Progenitor cell of endocrine pancreas (in vitro differentiated cells): ENCODE results near the gene SOX5. TPM values are rescaled to one million over a fixed set of nuclear protein-coding genes. Genes with fewer than 3 reads are reported as not detected.
"Not testable (repeated sequence)": the region's sequence is repeated elsewhere in the genome, so short reads cannot be mapped to it uniquely, and the experiment has no call there.

Experiments
- DNase-seq: peaks from one replicate; pipeline ENCODE4 v3.0.0; 2021; ENCODE audit warnings: low spot score; ENCODE audit not compliant: unreplicated experiment
- H3K27ac Mint-ChIP-seq: 2 replicates; pipeline ENCODE4 v1.8.0; 2021; ENCODE audit warnings: mild to moderate bottlenecking, moderate library complexity, mixed read lengths
- H3K27me3 Mint-ChIP-seq: 2 replicates; pipeline ENCODE4 v1.8.0; 2021; ENCODE audit warnings: mixed read lengths
- H3K36me3 Mint-ChIP-seq: 2 replicates; pipeline ENCODE4 v1.8.0; 2022; ENCODE audit warnings: mixed read lengths; ENCODE audit not compliant: insufficient read depth
- H3K4me1 Mint-ChIP-seq: 2 replicates; pipeline ENCODE4 v1.8.0; 2021; ENCODE audit warnings: low read depth, mixed read lengths
- H3K4me3 Mint-ChIP-seq: 2 replicates; pipeline ENCODE4 v1.8.0; 2021; ENCODE audit warnings: low read depth, mild to moderate bottlenecking, moderate library complexity, mixed read lengths
- H3K9me3 Mint-ChIP-seq: 2 replicates; pipeline ENCODE4 v1.8.0; 2021; ENCODE audit warnings: low read depth, mixed read lengths
- total RNA-seq: library from RNA; stranded (reverse); gene quantifications from 2 replicates; pipeline ENCODE4 v1.2.1, GENCODE V29; 2021
- TF ChIP-seq, protein P1 (sequence below): fragments of 200-600 bp; sonication (generic); IDR thresholded peaks from one replicate; pipeline ENCODE4 v1.5.0; 2021; ENCODE audit warnings: antibody characterized with exemption, mild to moderate bottlenecking; ENCODE audit not compliant: unreplicated experiment

SOX5 gene
- total RNA-seq, 1 donor from 2014 or later, result 56.9 TPM

DNA sequence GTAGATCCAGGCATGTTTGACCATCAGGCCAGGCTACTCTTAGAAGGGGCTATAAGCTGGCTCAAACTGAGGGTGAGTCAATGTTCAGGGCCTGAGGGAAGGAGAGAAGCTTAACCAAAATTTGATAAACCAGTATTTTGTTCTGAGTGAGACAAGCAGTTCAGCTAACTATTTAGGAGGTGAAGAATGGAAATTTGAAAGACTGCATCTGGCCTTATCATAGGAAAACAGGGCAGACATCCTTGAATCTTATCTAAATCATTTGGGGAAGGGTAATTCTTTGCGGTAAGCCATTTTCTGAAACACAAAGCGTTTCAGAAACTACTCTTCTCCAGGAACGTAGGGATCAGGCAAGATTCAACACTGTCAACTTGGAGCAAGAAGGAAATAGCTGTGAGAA, 447.2 kb downstream of the SOX5 start:
- no peak overlapping the region for H3K27ac Mint-ChIP-seq
- peaks cover 6% of the 10 kb centered on the region for H3K4me1 Mint-ChIP-seq
- peaks cover 15% of the 10 kb centered on the region for H3K9me3 Mint-ChIP-seq
- H3K4me3 Mint-ChIP-seq, result no peak overlapping the region
- TF ChIP-seq, protein P1, sequence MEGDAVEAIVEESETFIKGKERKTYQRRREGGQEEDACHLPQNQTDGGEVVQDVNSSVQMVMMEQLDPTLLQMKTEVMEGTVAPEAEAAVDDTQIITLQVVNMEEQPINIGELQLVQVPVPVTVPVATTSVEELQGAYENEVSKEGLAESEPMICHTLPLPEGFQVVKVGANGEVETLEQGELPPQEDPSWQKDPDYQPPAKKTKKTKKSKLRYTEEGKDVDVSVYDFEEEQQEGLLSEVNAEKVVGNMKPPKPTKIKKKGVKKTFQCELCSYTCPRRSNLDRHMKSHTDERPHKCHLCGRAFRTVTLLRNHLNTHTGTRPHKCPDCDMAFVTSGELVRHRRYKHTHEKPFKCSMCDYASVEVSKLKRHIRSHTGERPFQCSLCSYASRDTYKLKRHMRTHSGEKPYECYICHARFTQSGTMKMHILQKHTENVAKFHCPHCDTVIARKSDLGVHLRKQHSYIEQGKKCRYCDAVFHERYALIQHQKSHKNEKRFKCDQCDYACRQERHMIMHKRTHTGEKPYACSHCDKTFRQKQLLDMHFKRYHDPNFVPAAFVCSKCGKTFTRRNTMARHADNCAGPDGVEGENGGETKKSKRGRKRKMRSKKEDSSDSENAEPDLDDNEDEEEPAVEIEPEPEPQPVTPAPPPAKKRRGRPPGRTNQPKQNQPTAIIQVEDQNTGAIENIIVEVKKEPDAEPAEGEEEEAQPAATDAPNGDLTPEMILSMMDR, result no peak
- no peaks in the 10 kb centered on the region for H3K36me3 Mint-ChIP-seq
- DNase-seq, result no peak
- H3K27me3 Mint-ChIP-seq, result no peaks in the 10 kb centered on the region

DNA sequence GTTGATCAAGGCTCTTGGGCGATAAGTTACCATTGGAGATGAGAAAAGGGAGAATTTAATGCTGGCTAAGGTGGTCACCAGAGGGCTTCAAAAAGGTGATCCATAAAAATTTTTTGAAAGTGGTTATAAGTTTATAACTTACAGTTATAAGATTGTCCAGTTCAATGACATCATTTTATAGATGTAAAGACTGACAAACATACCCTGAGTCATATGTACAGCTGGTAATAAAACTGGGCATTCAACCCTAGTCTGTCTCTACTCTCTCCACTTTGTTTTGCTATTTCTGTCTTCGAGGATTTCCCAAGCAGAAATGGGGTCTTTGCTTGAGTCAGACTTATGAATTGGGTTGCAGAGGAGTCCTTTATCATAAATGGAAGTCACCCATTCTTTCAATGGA, 454.0 kb downstream of the SOX5 start:
- H3K27ac Mint-ChIP-seq, result no peak overlapping the region
- no peaks in the 10 kb centered on the region for H3K27me3 Mint-ChIP-seq
- H3K36me3 Mint-ChIP-seq, result no peaks in the 10 kb centered on the region
- H3K4me3 Mint-ChIP-seq, result no peak overlapping the region
- H3K9me3 Mint-ChIP-seq, result peaks cover 19% of the 10 kb centered on the region
- no peaks in the 10 kb centered on the region for H3K4me1 Mint-ChIP-seq
- DNase-seq, result no peak
- TF ChIP-seq, protein P1, result no peak

DNA sequence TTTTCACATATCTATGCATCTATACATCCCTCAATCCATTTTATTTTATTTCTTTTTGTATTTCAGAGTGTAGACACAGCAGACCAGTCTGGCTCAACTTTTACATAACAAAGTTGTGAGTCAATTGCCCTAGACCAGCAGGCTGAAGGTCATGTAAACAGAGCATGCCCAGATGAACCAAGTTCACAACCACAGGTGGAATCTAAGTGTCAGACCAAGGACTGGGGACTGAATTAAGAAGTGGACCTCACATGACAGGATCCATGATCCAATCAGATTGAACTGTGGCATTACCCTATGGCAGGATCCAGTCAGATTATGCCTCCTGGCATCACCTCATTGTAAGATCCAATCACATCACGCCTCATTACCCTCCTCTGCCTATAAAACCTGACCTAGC, 455.8 kb downstream of the SOX5 start:
- H3K36me3 Mint-ChIP-seq, result no peaks in the 10 kb centered on the region
- no peaks in the 10 kb centered on the region for H3K4me1 Mint-ChIP-seq
- TF ChIP-seq, protein P1, result no peak

DNA sequence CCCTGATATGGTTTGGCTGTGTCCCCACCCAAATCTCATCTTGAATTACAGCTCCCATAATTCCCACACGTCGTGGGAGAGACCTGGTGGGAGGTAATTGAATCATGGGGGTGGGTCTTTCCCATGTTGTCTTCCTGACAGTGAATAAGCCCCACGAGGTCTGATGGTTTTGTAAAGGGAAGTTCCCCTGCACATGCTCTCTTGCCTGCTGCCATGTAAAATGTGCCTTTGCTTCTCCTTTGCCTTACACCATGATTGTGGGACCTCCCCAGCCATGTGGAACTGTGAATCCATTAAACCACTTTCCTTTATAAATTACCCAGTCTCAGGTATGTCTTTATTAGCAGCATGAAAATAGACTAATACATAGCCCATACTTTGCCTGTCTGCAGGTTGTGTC, 458.4 kb downstream of the SOX5 start:
- H3K36me3 Mint-ChIP-seq, H3K27ac Mint-ChIP-seq, H3K4me1 Mint-ChIP-seq, H3K27me3 Mint-ChIP-seq, H3K4me3 Mint-ChIP-seq, DNase-seq: not testable (repeated sequence)
- H3K9me3 Mint-ChIP-seq, result peaks cover 16% of the 10 kb centered on the region

More for the DNA sequence above, 455.8 kb downstream of the SOX5 start:
- Mint-ChIP-seq H3K27me3 (no peaks in the 10 kb centered on the region), H3K27ac (no peak overlapping the region), H3K9me3 (peaks cover 20% of the 10 kb centered on the region), H3K4me3 (no peak overlapping the region)
- no peak for DNase-seq

DNA sequence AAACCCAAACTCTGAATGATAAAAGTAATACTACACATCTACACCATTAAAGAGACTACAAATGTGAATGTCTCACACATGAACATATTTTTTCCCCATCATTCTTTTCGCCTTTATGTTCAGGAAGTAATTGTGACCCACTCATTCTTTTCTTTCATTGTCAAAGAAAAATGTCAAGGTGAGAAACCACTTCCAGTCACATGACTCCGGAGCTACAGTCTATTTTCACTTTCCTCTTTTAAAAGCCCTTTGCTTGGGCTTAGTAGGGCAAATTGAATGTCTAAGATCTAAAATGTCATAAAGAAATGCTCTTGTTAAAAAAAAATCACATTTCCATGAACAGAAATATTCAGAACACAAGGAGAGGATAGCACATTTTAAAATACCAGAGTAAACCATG, 461.3 kb downstream of the SOX5 start:
- DNase-seq, result no peak
- Mint-ChIP-seq H3K9me3 (peaks cover 12% of the 10 kb centered on the region), H3K27me3 (no peaks in the 10 kb centered on the region), H3K27ac (no peak overlapping the region), H3K4me3 (no peak overlapping the region), H3K4me1 (no peaks in the 10 kb centered on the region), H3K36me3 (no peaks in the 10 kb centered on the region)
- TF ChIP-seq, protein P1, result no peak

DNA sequence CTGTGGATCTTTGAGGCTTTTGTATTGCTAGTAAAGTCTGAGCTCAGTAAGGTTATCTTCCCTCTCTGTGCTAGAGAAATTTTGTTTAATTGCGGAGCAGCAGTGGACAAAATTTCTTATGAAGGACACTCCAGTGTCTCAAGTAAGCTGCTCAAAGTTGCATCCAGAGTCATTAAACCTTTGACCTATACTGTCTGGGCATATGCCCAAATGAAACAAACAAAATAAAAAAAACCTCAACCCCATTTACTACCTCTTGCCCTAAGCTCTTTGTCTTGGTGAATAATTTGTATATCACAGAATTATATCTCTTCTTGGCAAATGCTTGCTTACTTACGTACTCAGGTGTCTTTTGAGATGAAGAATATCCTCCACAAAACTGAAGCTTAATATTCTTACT, 465.2 kb downstream of the SOX5 start:
- DNase-seq, result no peak
- Mint-ChIP-seq H3K36me3 (no peaks in the 10 kb centered on the region), H3K27me3 (no peaks in the 10 kb centered on the region), H3K9me3 (peaks cover 29% of the 10 kb centered on the region), H3K4me3 (no peak overlapping the region), H3K27ac (no peak overlapping the region), H3K4me1 (no peaks in the 10 kb centered on the region)
- TF ChIP-seq, protein P1, result no peak
